ENCODE data around the gene MRRF. TPM values are rescaled to one million over a fixed set of nuclear protein-coding genes. Genes with fewer than 3 reads are reported as not detected.
A peak's percentile ranks its signal among the peaks of the same experiment; 100 is the strongest.
"Not testable (repeated sequence)": the region's sequence is repeated elsewhere in the genome, so short reads cannot be mapped to it uniquely, and the experiment has no call there.

Gene MRRF
- total and polyA plus RNA-seq, 5 donors from 2014 or later, result 13.9 to 24.9 (median 20.0) TPM

DNA sequence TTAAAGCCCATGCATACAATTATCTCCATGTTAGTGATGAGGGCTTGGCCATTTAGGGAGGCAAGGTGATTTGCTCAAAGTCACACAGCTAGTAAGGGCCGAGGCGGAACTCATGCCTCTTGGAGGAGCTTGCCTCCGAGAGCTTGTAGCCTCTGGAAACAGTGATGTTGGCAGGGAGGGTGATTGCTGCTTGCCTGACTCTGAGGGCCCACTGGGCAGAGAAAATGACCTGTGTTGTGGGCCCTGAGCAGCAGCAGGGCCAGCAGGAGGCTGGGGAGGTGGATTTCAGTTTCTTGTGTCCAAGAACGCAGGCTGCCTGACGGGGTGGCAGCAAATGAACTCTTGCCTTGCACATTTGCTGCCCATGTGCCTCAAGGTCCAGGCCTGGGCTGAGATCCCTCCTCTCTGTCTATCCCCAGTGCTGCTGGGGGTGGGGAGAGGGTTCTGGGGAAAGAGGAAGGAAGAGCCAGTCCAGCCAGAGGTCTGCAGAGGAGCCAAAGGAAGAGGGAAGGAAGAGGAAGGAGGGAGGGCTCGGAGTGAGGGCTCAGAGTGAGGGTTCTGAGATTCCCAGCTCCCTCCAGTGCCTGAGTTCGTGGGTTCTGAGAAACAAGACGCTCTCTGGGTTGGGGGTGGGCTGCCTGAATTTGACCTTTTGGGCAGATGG is 90.0 kb downstream of the MRRF start:
- no peaks in the 10 kb centered on the region for H3K9me3 ChIP-seq (ENCODE audit: control insufficient read depth in 2 of 2, low read length in 2 of 2)
- H3K27ac ChIP-seq (ENCODE audit: insufficient read depth, low read length, poor library complexity, severe bottlenecking), result no peak overlapping the region
- H3K27me3 ChIP-seq (ENCODE audit: control insufficient read depth, insufficient read depth, low read length), result peaks cover 2% of the 10 kb centered on the region
- no peaks in the 10 kb centered on the region for H3K4me1 ChIP-seq (ENCODE audit: control insufficient read depth, insufficient read depth, low read length, poor library complexity, severe bottlenecking)
- peaks cover 21% of the 10 kb centered on the region for H3K27me3 Mint-ChIP-seq
- peaks cover 0 to 16% (median 2%) of the 10 kb centered on the region in 7 donors for H3K9me3 Mint-ChIP-seq
- no peaks in the 10 kb centered on the region for H3K4me1 Mint-ChIP-seq
- H3K4me3 Mint-ChIP-seq, result no peak overlapping the region
- ATAC-seq (ENCODE audit: low read depth in 2 of 2), result no peak
- no peak for DNase-seq
- H3K27ac Mint-ChIP-seq, result no peak overlapping the region
- no peaks in the 10 kb centered on the region for H3K36me3 ChIP-seq (ENCODE audit: control insufficient read depth, insufficient read depth, low read length)
- H3K36me3 Mint-ChIP-seq, result no peaks in the 10 kb centered on the region
- no peak overlapping the region for H3K4me3 ChIP-seq (ENCODE audit: low read depth, low read length)

DNA sequence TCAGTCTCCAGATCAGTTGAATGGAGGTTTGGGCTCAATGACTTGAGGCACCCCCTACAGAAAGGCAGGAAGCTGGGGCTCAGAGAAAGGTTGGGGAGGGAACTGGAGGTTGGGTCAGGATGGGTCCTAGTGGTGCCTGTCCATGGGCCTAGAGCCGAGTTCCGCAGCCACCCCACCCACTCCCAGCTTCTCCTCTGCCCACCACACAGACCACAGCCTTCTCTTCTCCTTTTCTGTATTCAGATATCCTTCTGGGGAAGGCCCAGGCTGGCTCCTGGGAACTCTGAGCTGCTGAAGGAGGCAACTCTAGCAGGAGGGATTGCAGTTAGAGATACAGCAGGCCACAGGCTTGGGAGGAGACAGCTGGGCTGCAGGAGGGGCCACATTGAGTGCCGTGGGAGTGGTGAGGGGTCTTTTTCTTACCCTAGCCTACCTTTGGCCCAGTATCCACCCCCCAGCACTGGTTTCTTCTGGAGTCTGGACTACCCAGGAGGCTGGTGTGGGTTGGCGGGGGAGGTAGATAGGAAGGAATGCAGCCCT is 90.7 kb downstream of the MRRF start:
- H3K9me3 ChIP-seq (ENCODE audit: control insufficient read depth in 2 of 2, low read length in 2 of 2), result no peaks in the 10 kb centered on the region
- Mint-ChIP-seq H3K27me3 (peaks cover 13% of the 10 kb centered on the region), H3K9me3 (peaks cover 0 to 16% (median 2%) of the 10 kb centered on the region in 7 donors), H3K36me3 (no peaks in the 10 kb centered on the region), H3K4me1 (no peaks in the 10 kb centered on the region), H3K27ac (no peak overlapping the region), H3K4me3 (no peak overlapping the region)
- H3K4me3 ChIP-seq (ENCODE audit: low read depth, low read length), result no peak overlapping the region
- no peaks in the 10 kb centered on the region for H3K36me3 ChIP-seq (ENCODE audit: control insufficient read depth, insufficient read depth, low read length)
- H3K27me3 ChIP-seq (ENCODE audit: control insufficient read depth, insufficient read depth, low read length), result no peaks in the 10 kb centered on the region
- no peak overlapping the region for H3K27ac ChIP-seq (ENCODE audit: insufficient read depth, low read length, poor library complexity, severe bottlenecking)
- DNase-seq (no peak), ATAC-seq (ENCODE audit: low read depth in 2 of 2) (no peak)
- H3K4me1 ChIP-seq (ENCODE audit: control insufficient read depth, insufficient read depth, low read length, poor library complexity, severe bottlenecking), result no peaks in the 10 kb centered on the region

DNA sequence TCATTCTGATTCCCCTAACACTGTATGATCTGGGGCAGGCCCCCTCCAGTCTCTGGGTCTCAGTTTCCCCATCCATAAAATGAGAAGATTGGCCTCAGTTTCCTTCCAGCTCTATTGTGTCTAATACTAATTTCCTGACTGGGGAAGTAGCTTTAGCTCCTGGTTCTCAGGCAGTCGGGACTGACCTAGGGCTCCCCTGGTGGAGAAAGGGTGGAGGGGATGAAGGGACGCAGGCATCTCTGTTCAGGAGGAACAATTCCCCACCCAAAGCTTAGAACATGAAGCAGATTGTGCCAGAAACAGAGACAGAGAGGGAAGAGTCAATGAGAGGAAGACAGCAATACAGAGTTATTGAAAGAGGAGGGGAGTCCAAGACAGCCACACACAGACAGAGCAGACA is 91.9 kb downstream of the MRRF start:
- H3K27ac Mint-ChIP-seq, result no peak overlapping the region
- ATAC-seq (ENCODE audit: low read depth in 2 of 2), result no peak

DNA sequence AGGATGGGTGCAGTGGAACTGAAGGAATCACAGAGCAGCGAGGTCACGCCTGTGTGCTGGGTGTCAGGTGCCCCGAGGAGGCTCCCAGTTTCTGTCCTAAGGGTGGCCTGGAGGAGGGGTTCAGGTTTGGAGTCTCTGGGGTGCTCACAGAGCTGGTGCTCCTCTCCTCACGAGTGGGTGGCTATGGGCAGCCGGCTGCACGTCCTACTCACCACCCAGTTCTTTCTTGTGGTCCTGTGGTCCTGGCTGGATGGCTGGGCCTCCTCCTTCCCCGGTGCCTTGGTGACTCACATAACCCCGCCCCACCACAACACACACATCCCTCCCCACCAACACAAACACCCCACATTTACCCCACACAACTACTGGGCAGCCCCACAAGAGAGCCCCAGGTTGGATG is 96.2 kb downstream of the MRRF start:
- H3K27ac Mint-ChIP-seq, result no peak overlapping the region
- no peak overlapping the region for H3K4me3 ChIP-seq (ENCODE audit: low read depth, low read length)
- no peak overlapping the region for H3K27ac ChIP-seq (ENCODE audit: insufficient read depth, low read length, poor library complexity, severe bottlenecking)
- ATAC-seq (ENCODE audit: low read depth in 2 of 2), result no peak
- no peaks in the 10 kb centered on the region for H3K4me1 ChIP-seq (ENCODE audit: control insufficient read depth, insufficient read depth, low read length, poor library complexity, severe bottlenecking)
- no peaks in the 10 kb centered on the region for H3K4me1 Mint-ChIP-seq
- H3K27me3 ChIP-seq (ENCODE audit: control insufficient read depth, insufficient read depth, low read length), result no peaks in the 10 kb centered on the region
- peaks cover 16% of the 10 kb centered on the region for H3K27me3 Mint-ChIP-seq
- H3K36me3 Mint-ChIP-seq, result no peaks in the 10 kb centered on the region
- H3K9me3 Mint-ChIP-seq, result peaks cover 0 to 16% (median 2%) of the 10 kb centered on the region in 7 donors
- no peaks in the 10 kb centered on the region for H3K9me3 ChIP-seq (ENCODE audit: control insufficient read depth in 2 of 2, low read length in 2 of 2)
- no peaks in the 10 kb centered on the region for H3K36me3 ChIP-seq (ENCODE audit: control insufficient read depth, insufficient read depth, low read length)
- H3K4me3 Mint-ChIP-seq, result no peak overlapping the region
- no peak for DNase-seq

More for the DNA sequence above, 91.9 kb downstream of the MRRF start:
- no peaks in the 10 kb centered on the region for H3K36me3 ChIP-seq (ENCODE audit: control insufficient read depth, insufficient read depth, low read length)
- H3K27me3 ChIP-seq (ENCODE audit: control insufficient read depth, insufficient read depth, low read length), result no peaks in the 10 kb centered on the region
- DNase-seq, result no peak
- no peaks in the 10 kb centered on the region for H3K9me3 ChIP-seq (ENCODE audit: control insufficient read depth in 2 of 2, low read length in 2 of 2)
- peaks cover 16% of the 10 kb centered on the region for H3K27me3 Mint-ChIP-seq
- peaks cover 0 to 16% (median 2%) of the 10 kb centered on the region in 7 donors for H3K9me3 Mint-ChIP-seq
- no peaks in the 10 kb centered on the region for H3K36me3 Mint-ChIP-seq
- H3K4me1 Mint-ChIP-seq, result no peaks in the 10 kb centered on the region
- no peak overlapping the region for H3K4me3 ChIP-seq (ENCODE audit: low read depth, low read length)
- peak overlapping the region in 1 of 4 donors; percentile 61 for H3K4me3 Mint-ChIP-seq
- H3K27ac ChIP-seq (ENCODE audit: insufficient read depth, low read length, poor library complexity, severe bottlenecking), result no peak overlapping the region
- no peaks in the 10 kb centered on the region for H3K4me1 ChIP-seq (ENCODE audit: control insufficient read depth, insufficient read depth, low read length, poor library complexity, severe bottlenecking)

DNA sequence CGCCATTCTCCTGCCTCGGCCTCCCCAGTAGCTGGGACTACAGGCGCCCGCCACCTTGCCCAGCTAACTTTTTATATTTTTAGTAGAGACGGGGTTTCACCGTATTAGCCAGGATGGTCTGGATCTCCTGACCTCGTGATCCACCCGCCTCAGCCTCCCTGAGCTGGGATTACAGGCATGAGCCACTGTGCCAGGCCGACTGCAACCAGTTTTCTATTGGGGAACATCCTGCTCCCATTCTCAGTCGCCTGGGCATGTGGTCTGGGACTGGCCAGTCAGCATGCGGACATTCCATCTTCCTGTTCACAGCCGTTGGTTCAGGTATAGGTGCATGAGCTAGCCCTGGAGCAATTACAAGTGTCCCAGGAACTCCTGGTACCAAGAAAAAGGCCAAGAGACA is 98.4 kb downstream of the MRRF start:
- not testable (repeated sequence) for H3K27ac Mint-ChIP-seq; H3K9me3 ChIP-seq (ENCODE audit: control insufficient read depth in 2 of 2, low read length in 2 of 2); ATAC-seq (ENCODE audit: low read depth in 2 of 2); H3K36me3 ChIP-seq (ENCODE audit: control insufficient read depth, insufficient read depth, low read length); H3K9me3 Mint-ChIP-seq; H3K4me1 Mint-ChIP-seq; H3K4me1 ChIP-seq (ENCODE audit: control insufficient read depth, insufficient read depth, low read length, poor library complexity, severe bottlenecking); H3K4me3 Mint-ChIP-seq; DNase-seq; H3K27me3 ChIP-seq (ENCODE audit: control insufficient read depth, insufficient read depth, low read length); H3K27ac ChIP-seq (ENCODE audit: insufficient read depth, low read length, poor library complexity, severe bottlenecking); H3K4me3 ChIP-seq (ENCODE audit: low read depth, low read length); H3K36me3 Mint-ChIP-seq; H3K27me3 Mint-ChIP-seq

DNA sequence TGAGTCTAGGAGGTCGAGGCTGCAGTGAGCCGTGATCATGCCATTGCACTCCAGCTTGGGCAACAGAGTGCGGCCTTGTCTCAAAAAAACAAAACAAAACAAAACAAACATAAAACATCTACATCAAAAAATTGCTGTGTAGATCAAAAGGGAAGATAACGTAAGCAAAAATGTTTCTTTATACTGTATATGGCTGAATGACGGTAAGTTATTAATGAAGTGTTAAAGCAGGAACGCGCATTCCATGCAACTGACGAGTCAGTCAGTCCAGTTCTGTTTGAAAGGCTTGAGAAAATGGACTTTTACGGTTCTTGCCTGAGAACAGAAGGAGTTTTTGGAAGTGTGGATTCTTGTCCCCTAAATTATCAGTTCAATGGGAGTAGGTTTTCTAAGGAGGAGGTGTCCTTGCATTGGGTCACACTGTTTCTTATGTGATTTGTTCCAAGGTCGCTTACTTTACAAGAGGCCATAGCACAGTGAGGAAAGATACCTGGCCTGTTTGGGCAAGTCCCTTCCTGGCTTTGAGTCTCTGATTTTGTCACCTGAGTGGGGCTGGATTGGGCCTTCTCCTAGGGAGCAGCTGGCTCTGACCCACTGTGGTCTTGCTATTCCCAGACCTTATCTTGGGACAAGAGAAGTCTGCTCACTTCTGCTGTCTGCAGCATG is 99.6 kb downstream of the MRRF start:
- Mint-ChIP-seq H3K4me1 (no peaks in the 10 kb centered on the region), H3K27me3 (peaks cover 4% of the 10 kb centered on the region), H3K4me3 (no peak overlapping the region), H3K27ac (no peak overlapping the region), H3K36me3 (no peaks in the 10 kb centered on the region), H3K9me3 (peaks cover 0 to 3% (median 1%) of the 10 kb centered on the region in 7 donors)
- no peaks in the 10 kb centered on the region for H3K9me3 ChIP-seq (ENCODE audit: control insufficient read depth in 2 of 2, low read length in 2 of 2)
- H3K4me1 ChIP-seq (ENCODE audit: control insufficient read depth, insufficient read depth, low read length, poor library complexity, severe bottlenecking), result no peaks in the 10 kb centered on the region
- no peak overlapping the region for H3K4me3 ChIP-seq (ENCODE audit: low read depth, low read length)
- H3K36me3 ChIP-seq (ENCODE audit: control insufficient read depth, insufficient read depth, low read length), result no peaks in the 10 kb centered on the region
- DNase-seq (no peak), ATAC-seq (ENCODE audit: low read depth in 2 of 2) (no peak)
- H3K27ac ChIP-seq (ENCODE audit: insufficient read depth, low read length, poor library complexity, severe bottlenecking), result no peak overlapping the region
- no peaks in the 10 kb centered on the region for H3K27me3 ChIP-seq (ENCODE audit: control insufficient read depth, insufficient read depth, low read length)

DNA sequence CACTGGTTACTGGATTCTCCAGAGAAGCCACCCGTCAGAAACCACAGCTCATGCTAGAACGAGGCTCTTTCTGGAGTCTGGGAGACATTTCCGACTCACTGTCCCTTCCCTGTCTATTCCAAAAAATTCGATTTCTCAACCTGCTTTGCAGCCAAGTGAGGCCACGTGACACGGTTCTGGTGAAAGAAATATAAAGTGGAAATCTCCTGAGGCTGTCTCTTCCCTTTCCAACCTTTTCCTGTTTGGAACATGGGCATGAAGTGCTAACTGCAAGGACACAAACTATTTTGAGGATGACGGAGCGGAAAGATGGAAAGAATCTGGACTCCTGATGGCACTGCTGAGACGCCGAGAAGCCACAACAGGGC is 100.1 kb downstream of the MRRF start:
- no peaks in the 10 kb centered on the region for H3K36me3 ChIP-seq (ENCODE audit: control insufficient read depth, insufficient read depth, low read length)
- Mint-ChIP-seq H3K4me1 (no peaks in the 10 kb centered on the region), H3K27ac (no peak overlapping the region), H3K27me3 (peaks cover 4% of the 10 kb centered on the region), H3K4me3 (no peak overlapping the region), H3K36me3 (no peaks in the 10 kb centered on the region), H3K9me3 (peaks cover 0 to 3% (median 0%) of the 10 kb centered on the region in 7 donors)
- H3K27ac ChIP-seq (ENCODE audit: insufficient read depth, low read length, poor library complexity, severe bottlenecking), result no peak overlapping the region
- ATAC-seq (ENCODE audit: low read depth in 2 of 2), result no peak
- H3K4me3 ChIP-seq (ENCODE audit: low read depth, low read length), result no peak overlapping the region
- H3K9me3 ChIP-seq (ENCODE audit: control insufficient read depth in 2 of 2, low read length in 2 of 2), result no peaks in the 10 kb centered on the region
- H3K4me1 ChIP-seq (ENCODE audit: control insufficient read depth, insufficient read depth, low read length, poor library complexity, severe bottlenecking), result no peaks in the 10 kb centered on the region
- H3K27me3 ChIP-seq (ENCODE audit: control insufficient read depth, insufficient read depth, low read length), result no peaks in the 10 kb centered on the region
- no peak for DNase-seq

Data from CD4-positive, CD25-positive, alpha-beta regulatory T cell (primary cell).